Activated CD8-positive, alpha-beta memory T cell treated with anti-CD3 and anti-CD28 coated beads, Interleukin-2, amount 50 U/mL, for 24 hours (primary cell): Measurements from ENCODE around the gene PROM1.

Source experiments
- DNase-seq: peaks from one replicate; pipeline ENCODE4 v3.0.0-alpha.2; 2020; ENCODE audit errors: extremely low read depth

The PROM1 gene

DNA sequence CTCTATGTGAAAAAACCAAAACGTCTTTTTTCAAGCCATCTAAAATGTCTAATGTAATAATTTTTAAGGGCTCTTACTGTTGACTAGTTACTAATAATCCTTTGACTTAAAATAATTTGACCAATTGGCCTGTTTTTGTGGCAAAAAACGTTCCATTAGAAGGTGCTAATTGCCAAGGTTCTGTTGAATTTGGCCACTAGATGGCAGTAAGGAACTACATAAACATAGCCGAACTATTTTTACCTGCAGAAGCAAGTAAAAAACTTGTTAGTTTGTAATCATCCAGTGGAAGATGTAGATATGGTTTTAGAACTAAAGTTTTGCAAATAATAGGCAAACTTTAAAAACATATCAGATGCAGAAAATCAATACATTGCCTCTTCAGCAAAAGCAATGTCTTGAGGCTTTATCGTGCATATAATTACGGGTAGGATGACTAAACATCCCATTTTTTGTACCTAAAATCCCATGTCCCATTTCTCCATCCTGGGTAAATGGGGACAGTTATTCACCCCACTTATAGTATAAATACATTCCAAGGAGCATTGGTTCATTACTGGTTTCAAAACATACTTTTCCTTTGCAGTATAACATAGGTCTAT, 57.6 kb downstream of the PROM1 start:
- no peak for DNase-seq

DNA sequence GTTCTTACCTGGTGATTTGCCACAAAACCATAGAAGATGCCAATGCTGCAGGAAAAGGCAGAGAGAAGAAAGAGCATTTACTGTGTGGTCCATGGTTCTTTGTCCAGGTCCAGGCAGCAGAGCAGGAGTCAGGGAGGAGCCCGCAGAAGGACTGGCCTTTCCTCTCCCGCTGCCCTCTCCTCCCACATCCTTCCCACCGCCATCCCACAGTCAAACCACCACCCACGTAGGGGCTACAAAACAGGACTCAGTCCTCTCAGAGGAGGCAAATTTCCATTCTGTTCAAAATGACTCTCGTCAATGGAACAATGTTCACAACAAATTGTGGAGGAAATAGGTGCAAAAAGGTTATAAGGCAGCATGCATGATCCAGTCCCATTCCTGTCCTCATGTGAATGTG, 58.6 kb downstream of the PROM1 start:
- DNase-seq, result no peak

DNA sequence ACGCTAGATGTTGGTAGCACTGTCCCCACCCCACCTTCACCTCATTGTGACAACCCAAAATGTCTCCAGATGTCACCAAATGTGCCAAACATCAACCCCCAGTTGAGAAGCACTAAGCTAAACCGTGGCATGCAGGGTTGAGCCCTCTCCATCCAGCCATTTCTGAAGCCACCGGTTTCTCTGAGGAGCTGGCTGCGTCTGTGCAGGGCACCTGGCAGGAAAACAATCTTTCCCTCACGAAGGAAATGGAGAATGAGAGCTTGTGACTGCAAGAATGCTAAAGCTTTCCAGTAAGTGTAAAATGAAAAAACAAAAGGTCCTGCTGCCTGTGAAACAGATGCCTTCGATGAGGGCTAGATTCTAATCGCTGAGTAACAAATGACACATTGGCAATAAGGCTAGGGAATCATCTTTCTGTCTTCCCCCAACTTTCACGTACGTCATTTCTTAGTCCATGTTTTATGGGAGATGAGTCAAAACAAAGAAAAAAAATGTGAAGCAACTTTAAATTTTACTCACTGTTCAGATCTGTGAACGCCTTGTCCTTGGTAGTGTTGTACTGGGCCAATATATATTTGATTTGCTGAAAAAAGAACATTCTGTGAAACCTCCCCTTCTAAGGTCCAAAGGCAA, 59.9 kb downstream of the PROM1 start:
- no peak for DNase-seq

DNA sequence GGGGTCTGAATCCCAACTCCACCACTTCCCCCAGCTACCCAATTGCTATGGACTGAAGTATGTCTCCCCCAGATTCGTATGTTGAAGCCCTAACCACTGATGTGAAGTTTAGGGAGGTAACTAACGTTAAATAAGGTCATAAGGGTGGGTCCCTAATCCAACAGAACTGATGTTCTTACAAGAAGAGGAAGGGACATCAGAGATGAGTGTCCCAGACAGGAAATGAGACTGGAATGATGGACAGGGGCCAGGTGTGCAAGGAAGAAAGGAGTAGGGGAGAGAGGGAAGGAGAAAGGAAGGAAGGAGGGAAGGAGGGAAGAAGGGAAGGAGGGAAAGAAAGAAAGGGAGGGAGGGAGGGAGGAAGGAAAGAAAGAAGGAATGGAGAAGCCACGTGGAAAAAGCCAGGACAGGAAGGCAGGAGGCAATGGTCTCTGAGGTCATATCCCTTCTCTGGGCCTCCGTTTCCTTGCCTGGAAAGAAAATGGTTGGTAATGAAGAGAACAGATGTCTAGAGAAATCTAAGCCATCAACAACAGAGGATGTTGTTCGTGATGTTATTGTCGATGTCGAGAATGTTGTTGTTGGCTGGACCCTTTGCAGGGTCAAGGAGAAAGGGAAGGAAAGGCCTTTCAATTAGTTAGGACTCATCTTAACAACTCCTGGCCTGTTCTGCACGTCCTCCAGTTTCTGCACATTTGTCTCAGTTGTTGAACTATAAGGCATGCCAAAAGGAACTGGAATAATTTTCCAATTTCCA, 61.8 kb downstream of the PROM1 start:
- DNase-seq, result no peak

DNA sequence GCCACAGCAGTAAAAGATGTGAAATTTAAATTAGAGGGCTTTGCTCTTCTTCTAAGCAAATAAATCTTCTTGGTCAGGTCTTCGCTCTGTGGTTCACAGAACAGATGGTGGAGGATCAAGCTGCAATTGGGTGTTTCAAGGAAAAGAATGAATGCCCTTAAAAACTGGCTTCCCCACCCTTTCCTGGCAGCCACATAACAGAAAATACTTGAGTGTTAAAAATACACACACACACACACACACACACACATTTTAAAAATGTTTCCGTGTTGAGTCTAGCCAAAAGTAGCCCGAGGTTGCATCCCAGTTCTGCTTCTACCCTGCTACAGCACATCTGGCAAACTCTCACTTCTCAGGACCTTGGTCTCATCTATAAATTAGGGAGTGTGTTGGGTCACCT, 64.2 kb downstream of the PROM1 start:
- no peak for DNase-seq

DNA sequence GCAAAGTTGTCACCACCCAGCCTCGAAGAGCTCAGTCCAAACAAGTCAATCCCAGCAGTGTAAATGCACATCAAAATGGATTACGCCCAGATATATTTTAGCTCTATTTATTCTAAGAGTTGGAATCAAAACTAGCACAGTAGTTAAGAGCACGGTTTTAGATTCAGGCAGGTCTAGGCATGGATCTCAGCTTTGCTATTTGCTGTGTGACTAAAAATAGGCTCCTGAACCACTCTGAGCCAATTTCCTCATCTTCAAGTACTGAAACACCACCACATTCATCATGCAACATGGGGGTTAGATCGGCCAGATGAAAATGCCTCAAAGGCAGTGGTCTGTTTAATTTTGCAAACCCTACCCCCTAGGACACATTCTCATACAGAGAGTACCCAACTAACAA, 65.0 kb downstream of the PROM1 start:
- no peak for DNase-seq

DNA sequence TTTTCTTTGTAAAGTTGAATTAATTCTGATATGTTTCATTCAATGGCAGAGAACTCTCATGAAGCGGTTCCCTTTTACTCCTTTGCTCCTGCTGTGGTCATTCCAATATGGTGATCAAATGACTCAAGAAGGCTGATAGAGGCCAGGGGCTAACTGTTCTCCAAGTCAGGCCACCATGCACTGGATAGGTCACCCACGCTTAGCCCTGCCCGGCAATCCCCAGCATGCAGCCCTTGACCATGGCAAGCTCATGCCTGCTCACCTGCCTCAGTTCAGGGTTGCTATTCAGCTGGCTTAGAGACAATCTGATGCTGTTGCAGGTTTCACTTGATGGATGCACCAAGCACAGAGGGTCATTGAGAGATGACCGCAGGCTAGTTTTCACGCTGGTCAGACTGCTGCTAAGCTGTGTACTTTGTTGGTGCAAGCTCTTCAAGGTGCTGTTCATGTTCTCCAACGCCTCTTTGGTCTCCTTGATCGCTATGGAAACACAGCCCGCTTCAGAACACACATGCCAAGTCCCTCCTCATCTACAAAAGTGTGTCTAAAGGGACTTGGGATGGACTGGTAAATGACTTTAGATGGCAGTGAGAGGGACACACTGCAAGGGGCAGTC, 65.7 kb downstream of the PROM1 start:
- DNase-seq, result no peak

DNA sequence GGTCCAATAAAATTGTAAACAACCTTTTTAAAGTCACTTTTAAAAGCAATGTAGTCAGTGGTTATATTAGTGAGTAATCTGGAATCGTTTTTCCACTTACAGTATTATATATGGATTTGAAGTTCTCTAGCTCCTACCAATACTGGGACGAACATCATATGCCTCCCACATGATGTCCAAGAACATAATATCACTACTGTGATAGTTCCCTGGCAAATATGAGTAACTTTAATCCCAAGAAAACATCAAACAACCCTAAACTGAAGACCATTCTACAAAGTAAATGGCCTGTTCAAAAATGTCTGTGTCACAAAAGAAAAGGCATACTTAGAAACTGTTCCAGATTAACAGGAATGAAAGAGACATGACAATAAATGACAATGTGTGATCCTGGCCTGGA, 67.3 kb downstream of the PROM1 start:
- DNase-seq, result no peak

DNA sequence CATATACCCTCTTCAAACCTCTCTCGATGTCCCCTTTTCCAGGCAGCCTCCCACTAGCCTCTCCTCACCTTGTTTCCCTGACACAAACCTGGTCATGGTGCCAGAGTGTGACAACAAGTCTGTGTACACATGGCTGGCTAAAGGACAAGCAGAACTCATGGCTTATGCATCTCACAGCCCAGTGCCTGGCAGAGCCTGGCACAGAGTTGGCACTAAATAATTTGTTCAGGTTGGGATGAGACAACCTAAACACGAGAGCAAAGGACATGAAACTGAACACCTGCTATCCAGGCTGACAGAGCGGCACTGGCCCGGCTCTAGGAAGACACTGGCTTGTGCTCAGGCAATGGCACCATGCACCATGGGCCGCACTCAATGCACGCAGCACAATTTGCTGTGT, 72.7 kb downstream of the PROM1 start:
- no peak for DNase-seq

DNA sequence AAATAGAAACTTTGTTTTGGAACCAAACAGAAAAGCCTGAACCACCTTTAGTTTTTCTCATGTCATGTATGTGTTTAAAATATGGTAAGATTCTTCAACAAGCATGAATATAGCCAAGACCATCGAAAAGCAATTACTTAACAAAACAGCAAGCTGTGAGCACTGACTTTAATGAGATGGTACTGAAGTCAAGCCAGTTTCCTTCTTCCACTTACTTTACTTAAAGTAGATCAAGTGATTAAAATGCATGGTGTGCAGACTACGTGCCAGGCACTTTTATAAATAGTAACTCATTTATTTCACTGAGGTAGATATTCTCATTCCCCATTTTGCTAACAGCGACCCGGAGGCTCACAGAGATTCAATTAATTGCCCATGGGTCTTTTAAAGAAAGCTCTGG, 74.7 kb downstream of the PROM1 start:
- no peak for DNase-seq

DNA sequence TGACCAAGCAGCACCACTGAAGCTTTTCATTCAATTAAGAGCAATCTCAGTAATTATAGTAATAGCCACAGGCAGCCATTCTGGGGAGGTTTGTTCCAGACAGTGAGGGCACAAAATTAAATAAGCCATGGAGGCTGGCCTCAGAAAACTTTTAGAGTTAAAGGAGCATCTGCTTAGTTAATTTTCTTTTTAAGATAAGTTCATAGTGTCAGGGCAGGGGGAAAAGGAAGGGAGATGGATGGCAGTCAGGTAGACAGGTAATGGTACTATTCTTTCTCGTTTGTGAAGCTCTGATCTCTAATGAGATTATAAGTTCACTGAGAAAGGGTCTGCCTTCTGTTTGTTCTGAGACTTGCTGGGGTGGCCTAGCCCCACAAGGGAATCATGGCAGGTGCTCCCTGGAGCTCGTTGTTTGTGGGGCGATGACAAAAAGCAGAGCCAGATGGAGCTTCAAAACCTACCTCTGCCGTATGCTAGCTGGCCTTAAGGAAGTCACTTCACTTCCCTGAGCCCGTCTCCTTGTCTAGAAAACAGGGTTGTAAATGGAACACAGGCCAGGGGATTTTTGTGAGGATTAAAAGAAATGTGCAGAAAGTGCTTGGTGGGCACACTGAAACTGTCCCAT, 76.2 kb downstream of the PROM1 start:
- no peak for DNase-seq

DNA sequence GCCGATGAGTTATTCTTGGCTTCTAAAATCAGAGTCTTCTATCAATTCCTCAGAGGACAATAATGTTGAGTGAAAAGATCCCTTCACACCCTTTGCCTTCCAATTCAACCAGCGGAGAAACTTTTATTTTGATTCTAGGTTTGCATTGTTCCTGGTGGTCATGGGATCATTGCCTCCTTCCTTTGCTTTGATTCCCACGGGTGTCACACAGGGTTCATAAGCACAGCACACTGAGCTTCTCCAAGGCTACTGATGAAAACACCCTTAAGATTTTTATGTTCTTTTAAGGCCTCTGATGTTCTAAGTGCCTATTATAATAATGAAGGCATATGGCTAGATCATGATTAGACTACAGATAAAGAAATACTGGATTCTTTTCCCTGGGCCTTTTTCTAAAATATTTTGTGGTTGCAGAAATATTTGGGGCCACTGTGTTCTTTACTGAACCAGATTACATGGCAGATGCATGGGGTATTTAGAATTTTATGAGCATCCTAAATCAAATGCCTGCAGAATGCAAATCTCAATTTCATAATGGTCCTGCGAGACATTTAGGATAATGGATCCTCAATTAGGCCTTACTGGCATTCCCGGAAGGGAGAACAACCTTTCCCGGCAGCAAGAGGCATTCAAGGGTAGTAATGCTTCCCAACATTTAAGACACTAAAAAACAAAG, 76.9 kb downstream of the PROM1 start:
- no peak for DNase-seq

DNA sequence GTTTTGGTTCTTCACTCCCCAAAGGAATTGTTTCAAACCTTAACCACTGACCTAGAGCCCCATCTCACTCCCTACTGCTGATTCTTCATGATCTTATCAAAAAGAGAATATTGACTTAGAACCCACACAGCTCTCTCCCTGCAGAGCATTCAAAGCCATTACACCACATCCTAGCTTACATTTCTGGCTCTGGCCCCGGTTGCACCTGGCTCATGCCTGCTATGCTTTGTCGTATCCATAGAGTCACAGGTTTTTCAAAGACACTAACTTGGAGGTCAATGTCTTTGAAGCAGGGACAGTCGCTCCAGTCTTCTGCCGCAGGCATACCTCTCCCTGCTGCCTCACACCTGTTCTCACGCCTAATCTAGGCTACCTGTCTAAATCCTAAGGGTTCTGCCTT, 78.1 kb downstream of the PROM1 start:
- DNase-seq, result no peak

DNA sequence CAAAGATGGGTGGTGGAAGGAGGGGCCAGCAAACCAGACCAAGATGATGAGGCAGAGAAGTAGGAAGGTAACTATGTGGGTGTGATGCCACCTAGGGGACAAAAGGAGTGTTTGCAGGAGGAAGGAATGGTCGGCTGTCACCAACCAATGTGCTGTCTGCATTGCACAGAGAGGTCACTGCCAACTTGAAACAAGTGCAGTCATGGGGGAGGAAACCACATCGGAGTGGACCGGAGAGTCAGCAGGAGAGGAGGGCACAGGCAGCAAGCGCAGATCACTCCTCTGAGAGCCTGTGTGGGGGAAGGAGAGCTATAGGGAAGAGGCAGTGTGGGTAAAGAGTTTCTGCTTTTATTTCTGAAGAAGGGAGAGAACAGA, 82.4 kb downstream of the PROM1 start:
- DNase-seq, result no peak

DNA sequence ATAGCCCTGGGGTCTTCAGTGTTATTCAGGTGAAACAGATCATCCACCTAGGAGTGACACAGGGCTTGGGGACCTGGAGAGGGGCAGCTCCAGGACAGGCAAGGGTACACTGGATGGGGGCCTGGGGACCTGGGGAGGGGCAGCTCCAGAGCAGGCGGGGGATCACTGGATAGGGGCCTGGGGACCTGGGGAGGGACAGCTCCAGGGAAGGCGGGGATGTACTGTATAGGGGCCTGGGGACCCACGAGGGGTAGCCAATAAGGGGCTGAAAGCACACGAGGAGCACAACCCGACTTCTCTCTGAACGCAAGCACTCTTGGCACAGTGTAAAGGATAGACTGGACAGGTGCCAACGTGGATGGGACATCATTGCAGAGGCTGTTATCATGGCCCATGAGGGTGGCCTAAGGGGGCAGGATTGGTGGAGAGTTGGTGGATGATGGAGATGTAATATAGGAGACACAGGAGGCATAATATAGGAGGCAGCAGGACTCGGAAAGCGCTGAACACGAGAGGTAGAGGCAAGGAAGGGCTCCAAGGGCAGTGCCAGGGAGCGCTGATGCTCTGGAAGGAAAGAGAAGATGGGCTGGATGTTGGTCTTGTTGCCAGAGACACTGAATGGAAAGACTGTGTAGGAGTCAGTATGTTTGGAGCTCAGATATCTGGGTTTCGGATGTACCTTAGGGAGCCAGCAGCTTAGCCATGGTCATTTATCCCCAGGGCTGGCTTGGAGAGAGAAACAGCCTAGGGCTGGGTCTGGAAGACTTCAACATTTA, 82.9 kb downstream of the PROM1 start:
- DNase-seq, result no peak

DNA sequence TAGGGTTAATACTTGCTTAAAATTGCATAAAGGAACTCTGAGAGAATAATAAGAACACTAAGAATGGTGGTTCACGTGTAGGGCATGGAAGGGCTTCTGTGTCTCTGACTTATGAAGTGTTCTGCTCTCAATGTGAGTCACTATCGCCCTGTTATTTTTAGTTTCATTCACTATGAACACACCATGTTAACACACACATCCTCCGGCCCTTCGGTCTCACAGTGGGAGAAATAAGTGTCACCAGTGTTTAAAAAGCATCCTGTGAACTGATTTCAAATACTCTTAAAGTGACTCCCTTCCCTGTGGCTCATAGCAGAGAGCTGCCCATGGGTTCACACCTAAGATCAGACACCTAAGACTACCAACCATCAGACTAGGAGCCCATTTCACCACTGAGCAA, 87.0 kb downstream of the PROM1 start:
- no peak for DNase-seq

DNA sequence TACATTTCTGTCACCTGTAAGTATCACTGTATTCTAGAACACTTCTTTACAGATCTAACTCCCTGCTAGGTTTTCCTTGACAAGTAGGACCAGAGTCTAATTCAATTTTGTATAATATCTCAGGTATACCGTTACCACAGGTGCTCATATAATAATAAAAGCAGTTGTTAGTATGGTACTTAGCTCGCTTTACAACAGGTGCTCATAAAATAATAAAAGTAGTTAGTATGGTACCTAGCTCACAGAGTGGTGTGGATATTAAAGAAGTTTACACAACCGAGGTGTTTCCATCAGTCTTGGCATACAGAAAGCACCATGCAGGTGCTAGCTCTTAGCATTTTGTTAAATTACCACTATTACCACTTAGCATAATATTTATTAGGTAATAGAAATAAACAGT, 88.0 kb downstream of the PROM1 start:
- DNase-seq, result no peak

DNA sequence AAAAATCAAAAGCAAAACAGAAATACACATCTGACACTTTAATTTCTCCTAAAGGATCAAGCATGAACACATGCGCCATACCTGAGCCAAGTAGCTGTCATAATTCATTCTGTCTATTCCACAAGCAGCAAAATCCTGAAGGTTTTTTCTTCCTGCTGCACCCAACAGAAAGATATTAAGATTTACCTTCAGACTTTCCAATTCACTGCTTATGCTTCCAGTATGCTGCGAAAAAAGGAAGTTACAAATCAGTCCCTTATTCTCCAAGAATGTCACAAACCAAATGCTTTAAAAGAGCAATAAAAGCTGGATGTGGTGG, 91.7 kb downstream of the PROM1 start:
- DNase-seq, result no peak

DNA sequence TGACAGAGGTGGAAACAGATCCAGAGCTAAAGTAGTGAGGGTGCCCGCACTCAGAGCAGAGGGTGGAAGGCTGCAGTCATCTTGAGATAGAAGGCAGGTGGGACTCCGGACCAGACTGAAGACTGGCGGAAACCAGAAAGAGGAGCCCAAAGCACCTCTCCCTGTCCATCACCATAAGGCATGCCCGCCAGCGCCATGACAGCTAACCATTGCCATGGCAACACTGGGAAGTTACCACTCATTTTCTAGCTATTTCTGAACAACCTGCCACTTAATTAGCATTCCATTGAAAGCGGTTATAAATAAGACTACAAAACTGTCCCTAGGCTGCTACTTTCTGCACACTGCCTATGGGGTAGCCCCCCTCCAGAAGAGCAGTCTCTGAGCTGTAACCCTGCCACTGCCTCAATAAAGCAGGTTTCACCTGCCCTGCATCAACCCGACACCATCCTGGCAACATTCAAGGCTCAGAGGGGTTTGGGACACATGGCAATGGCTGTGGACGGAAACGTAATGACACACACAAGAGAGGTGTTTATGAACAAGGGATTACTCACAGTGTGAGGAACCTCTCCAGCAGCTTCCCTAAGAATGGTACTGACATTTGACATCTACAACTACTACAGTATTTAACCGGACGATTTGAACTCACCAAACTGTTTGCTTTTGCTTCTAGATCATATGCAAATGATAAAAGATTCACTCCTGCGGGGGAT, 93.1 kb downstream of the PROM1 start:
- DNase-seq, result no peak

DNA sequence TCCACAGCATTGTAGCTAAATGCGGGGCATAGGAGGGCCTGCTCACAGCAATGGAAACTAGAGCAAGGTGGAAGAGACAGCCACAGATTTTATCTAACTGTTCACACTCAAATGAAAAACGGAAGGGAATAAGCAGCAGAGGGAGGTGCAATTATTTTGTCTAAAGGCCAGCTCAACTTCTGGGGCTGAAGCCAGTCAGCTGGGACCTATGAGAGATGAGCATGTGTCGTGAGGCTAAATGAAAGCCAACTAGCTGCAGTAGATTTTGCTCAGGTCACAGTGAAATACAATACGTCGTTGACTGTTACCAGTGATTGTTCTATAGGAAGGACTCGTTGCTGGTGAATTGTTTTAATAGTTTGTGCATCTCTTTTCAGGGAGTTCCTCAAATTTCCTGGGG, 94.4 kb downstream of the PROM1 start:
- no peak for DNase-seq

DNA sequence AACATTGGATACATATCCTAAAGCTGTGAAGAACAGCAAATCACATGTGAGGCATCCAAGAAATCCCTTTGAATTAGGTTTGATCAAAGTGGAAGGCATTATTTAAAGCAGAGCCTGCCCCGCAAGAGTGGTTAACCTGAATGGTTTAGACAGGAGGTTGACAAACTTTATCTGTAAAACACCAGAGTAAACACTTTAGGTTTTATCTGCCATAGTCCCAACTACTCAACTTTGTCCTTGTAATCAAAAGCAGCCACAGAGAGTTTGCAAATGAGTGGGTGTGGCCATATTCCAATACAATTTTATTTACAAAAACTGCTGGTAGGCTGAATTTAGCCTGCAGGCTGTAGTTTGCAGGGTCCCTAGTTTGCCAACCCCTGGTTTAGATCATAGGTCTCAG, 95.6 kb downstream of the PROM1 start:
- no peak for DNase-seq
